ENCODE data around the gene CROCC2. TPM values are rescaled to one million over a fixed set of nuclear protein-coding genes. Genes with fewer than 3 reads are reported as not detected.

The CROCC2 gene
- total RNA-seq, 4 donors from 2014 or later, result 0.10 TPM; not detected in 3

- WGBS, 2 donors, result 24 to 41% methylated on average over 27 to 31 of the region's 36 CpGs
- DNase-seq (ENCODE audit: low spot score in 2 of 2), result peak in 1 of 2 donors; percentile 94
- no peak for TF ChIP-seq POLR2A (IDR thresholded peaks at IDR 0.05)
- TF ChIP-seq, protein P1, sequence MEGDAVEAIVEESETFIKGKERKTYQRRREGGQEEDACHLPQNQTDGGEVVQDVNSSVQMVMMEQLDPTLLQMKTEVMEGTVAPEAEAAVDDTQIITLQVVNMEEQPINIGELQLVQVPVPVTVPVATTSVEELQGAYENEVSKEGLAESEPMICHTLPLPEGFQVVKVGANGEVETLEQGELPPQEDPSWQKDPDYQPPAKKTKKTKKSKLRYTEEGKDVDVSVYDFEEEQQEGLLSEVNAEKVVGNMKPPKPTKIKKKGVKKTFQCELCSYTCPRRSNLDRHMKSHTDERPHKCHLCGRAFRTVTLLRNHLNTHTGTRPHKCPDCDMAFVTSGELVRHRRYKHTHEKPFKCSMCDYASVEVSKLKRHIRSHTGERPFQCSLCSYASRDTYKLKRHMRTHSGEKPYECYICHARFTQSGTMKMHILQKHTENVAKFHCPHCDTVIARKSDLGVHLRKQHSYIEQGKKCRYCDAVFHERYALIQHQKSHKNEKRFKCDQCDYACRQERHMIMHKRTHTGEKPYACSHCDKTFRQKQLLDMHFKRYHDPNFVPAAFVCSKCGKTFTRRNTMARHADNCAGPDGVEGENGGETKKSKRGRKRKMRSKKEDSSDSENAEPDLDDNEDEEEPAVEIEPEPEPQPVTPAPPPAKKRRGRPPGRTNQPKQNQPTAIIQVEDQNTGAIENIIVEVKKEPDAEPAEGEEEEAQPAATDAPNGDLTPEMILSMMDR (IDR thresholded peaks at IDR 0.05), result peak in 1 of 3 donors; percentile 48
- no peak overlapping the region for H3K4me3 ChIP-seq (ENCODE audit: low read depth, poor library complexity, severe bottlenecking)
- intact Hi-C loops (cut with DNase I; ENCODE audit: low total_unique reads), result no loop called here
Measured at GRCh38 chr2:240913810-240914644, 7.9 kb downstream of the CROCC2 start.

- WGBS, 2 donors, result 62 to 72% methylated on average over 12 to 20 of the region's 25 CpGs
Measured at GRCh38 chr2:240914645-240915525, 8.7 kb downstream of the CROCC2 start.

DNA sequence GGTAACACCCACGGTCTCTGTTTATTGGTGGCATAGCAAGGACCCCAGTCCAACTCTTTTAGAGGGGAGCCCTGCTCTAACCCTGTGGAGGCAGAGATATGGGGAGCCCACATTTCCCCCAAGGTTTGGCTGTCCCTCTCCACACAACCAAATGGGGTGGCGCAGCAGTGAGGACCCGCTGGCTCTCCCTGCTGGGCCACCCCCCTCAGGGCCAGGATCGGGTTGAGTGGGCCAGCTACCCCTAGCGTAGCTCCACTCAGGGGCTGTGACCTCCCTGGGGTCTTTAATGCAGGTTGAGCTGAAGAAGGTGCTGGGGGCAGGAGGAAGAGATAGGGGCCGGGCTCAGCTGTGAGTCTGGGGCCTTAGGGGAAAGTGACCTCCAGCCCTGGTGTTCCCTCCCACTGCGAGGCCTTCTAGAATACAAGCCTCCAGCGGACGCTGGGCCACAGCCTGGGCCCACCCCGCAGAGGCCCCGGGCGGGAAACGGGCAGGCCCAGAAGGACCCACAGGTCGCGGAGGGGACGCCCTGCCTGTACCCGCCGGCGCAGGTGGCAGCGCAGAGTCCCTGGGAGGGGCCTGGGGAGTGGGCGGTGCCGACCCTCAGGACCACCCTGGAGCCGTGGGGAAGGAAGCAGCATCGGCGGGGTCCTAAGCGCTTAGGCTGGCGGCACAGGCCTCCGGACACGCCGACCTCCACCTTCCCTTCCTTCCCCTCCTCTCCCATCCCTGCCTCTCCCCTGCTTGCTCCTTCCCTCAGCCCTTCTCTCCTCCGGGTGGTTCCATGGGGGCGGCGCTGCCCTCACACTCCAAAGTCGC, 9.6 kb downstream of the CROCC2 start:
- DNase-seq (ENCODE audit: low spot score in 2 of 2), result peak in 1 of 2 donors; percentile 82
- WGBS, 2 donors, result 45 to 46% methylated on average over 28 to 34 of the region's 34 CpGs
- intact Hi-C loops (cut with DNase I; ENCODE audit: low total_unique reads), result no loop called here
- TF ChIP-seq POLR2A (IDR thresholded peaks at IDR 0.05), result no peak
- TF ChIP-seq, protein P1 (IDR thresholded peaks at IDR 0.05), result no peak
- no peak overlapping the region for H3K4me3 ChIP-seq (ENCODE audit: low read depth, poor library complexity, severe bottlenecking)

More at GRCh38 chr2:240914645-240915525, 8.7 kb downstream of the CROCC2 start:
- DNase-seq (ENCODE audit: low spot score in 2 of 2), result no peak
- intact Hi-C loops (cut with DNase I; ENCODE audit: low total_unique reads), result no loop called here
- no peak for TF ChIP-seq POLR2A (IDR thresholded peaks at IDR 0.05)
- TF ChIP-seq, protein P1 (IDR thresholded peaks at IDR 0.05), result no peak
- no peak overlapping the region for H3K4me3 ChIP-seq (ENCODE audit: low read depth, poor library complexity, severe bottlenecking)

DNA sequence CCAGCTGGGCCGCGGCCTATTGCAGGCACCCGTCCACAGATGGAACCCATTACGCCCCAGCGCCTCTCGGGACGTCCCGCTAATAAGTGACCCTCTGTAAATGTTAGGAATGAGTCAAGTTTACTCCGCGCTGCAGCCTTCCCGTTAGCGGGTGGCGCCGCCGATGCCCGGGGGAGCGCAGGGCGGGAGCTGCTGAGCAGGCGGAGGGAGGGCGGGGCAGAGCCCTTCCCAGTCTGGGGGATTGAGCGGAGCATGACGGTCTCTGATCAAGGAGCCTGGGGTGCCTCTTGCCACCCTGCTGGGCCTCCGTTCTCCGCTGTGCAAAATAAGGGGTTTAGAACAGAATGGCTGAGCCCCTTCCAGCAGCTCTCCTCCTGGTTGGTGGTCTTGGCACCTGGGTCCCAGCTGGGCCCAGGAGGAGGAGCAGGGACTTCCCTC, 10.5 kb downstream of the CROCC2 start:
- WGBS, 2 donors, result 4% methylated on average over 20 of the region's 24 CpGs
- DNase-seq (ENCODE audit: low spot score in 2 of 2), result peak; percentile 54 to 95
- TF ChIP-seq, protein P1 (IDR thresholded peaks at IDR 0.05), result no peak
- no peak for TF ChIP-seq POLR2A (IDR thresholded peaks at IDR 0.05)
- H3K4me3 ChIP-seq (ENCODE audit: low read depth, poor library complexity, severe bottlenecking), result no peak overlapping the region
- intact Hi-C loops (cut with DNase I; ENCODE audit: low total_unique reads), result no loop called here

- DNase-seq (ENCODE audit: low spot score in 2 of 2), result peak in 1 of 2 donors; percentile 85
- intact Hi-C loops (cut with DNase I; ENCODE audit: low total_unique reads), result no loop called here
- 77 to 81% methylated on average over 10 to 14 of the region's 20 CpGs for WGBS, 2 donors
- no peak overlapping the region for H3K4me3 ChIP-seq (ENCODE audit: low read depth, poor library complexity, severe bottlenecking)
- TF ChIP-seq, protein P1 (IDR thresholded peaks at IDR 0.05), result no peak
- TF ChIP-seq POLR2A (IDR thresholded peaks at IDR 0.05), result no peak
Measured at GRCh38 chr2:240917009-240917683, 11.0 kb downstream of the CROCC2 start.

Data from lower leg skin (tissue), 4 donors.